Transverse colon (tissue), 4 donors: Measurements from ENCODE around the gene ZNF709. TPM values are rescaled to one million over a fixed set of nuclear protein-coding genes. Genes with fewer than 3 reads are reported as not detected.
"Not testable (repeated sequence)": the region's sequence is repeated elsewhere in the genome, so short reads cannot be mapped to it uniquely, and the experiment has no call there.

Experiments used
- DNase-seq: peaks from one replicate; pipeline ENCODE4 v3.0.0-alpha.2; 2019
- H3K27ac ChIP-seq, 4 donors: fragments of 200-600 bp; sonication (generic); 2 replicates each; pipeline ENCODE4 v1.5.1; 2016 to 2018; ENCODE audit warnings: inconsistent platforms in 4 of 4
- H3K27me3 ChIP-seq: fragments of 200-600 bp; sonication (generic); 2 replicates; pipeline ENCODE4 v1.5.1; 2017; ENCODE audit warnings: inconsistent platforms
- H3K36me3 ChIP-seq, 4 donors: fragments of 200-600 bp; sonication (generic); 2 replicates each; pipeline ENCODE4 v1.5.1; 2017 to 2019; ENCODE audit warnings: inconsistent platforms in 4 of 4
- H3K4me1 ChIP-seq, 4 donors: fragments of 200-600 bp; sonication (generic); 2 replicates each; pipeline ENCODE4 v1.5.1; 2017 to 2020; ENCODE audit warnings: inconsistent platforms in 4 of 4
- H3K4me3 ChIP-seq, 4 donors: fragments of 200-600 bp; sonication (generic); 1 replicate in 1 of 4; 2 replicates in 3 of 4; pipeline versions ENCODE4 v1.5.1 to v1.6.1; 2017 to 2019; ENCODE audit warnings: inconsistent platforms in 4 of 4
- H3K9me3 ChIP-seq, 2 donors: fragments of 200-600 bp; sonication (generic); 2 replicates each; pipeline ENCODE4 v1.5.1; 2017 to 2019; ENCODE audit warnings: inconsistent platforms in 2 of 2
- EP300 ChIP-seq: sonication (generic); formaldehyde crosslinking; IDR thresholded peaks from one replicate; pipeline ENCODE4 v1.6.1; 2017; ENCODE audit warnings: antibody characterized with exemption, low read depth
- POLR2A ChIP-seq: fragments of 450-650 bp; IDR thresholded peaks from one replicate; pipeline ENCODE4 v1.6.1; 2016; ENCODE audit warnings: antibody characterized with exemption, mild to moderate bottlenecking, moderate library complexity
- POLR2AphosphoS5 ChIP-seq, 3 donors: sonication (generic); formaldehyde crosslinking; IDR thresholded peaks; one replicate each; pipeline ENCODE4 v1.6.1; 2016; ENCODE audit warnings: antibody characterized with exemption in 3 of 3
- WGBS, 2 donors: methylation state at CpG; one replicate each; pipeline ENCODE4 v1.1.5; 2018; ENCODE audit warnings: low coverage in 1 of 2; 5-methylcytosine and 5-hydroxymethylcytosine counted together
- in situ Hi-C, 4 donors: fragments of 200-750 bp; cut with MboI; loops; one replicate each; pipeline versions ENCODE4 v1.15.0 to v1.15.1; 2017; ENCODE audit warnings: low sequenced_read_pairs in 3 of 4, low pct_ligation_motif_present in 1 of 4, low pct_unique_long_range_greater_than_20kb in 1 of 4
- intact Hi-C: fragments of 100-400 bp; cut with DNase I; formaldehyde crosslinking; loops from one replicate; pipeline ENCODE4 v1.15.1; 2023; ENCODE audit warnings: low total_unique reads
- small RNA-seq, 4 donors: library from RNA; depleted of rRNA; stranded (forward); fragments of <200 nt; gene quantifications; one replicate each; pipeline ENCODE3, GENCODE V24; 2016
- total RNA-seq, 4 donors: library from RNA; depleted of rRNA; stranded (reverse); fragments of >200 nt; gene quantifications; one replicate each; pipeline ENCODE4 v1.1.0, GENCODE V29; 2016
- TF ChIP-seq, protein P1 (sequence below), 5 experiments: fragments of 200-600 bp in 3 of 5; fragments of 450-650 bp in 2 of 5; sonication (generic) in 3 of 5; IDR thresholded peaks; 1 replicate in 2 of 5; 2 replicates in 3 of 5; pipeline ENCODE4 v1.5.1; 2016 to 2017; ENCODE audit warnings: antibody characterized with exemption in 5 of 5, inconsistent platforms in 3 of 5, mild to moderate bottlenecking in 2 of 5, moderate library complexity in 1 of 5

ZNF709 gene
- total RNA-seq, 4 donors from 2014 or later = 1.1 to 4.1 (median 2.2) TPM

DNA sequence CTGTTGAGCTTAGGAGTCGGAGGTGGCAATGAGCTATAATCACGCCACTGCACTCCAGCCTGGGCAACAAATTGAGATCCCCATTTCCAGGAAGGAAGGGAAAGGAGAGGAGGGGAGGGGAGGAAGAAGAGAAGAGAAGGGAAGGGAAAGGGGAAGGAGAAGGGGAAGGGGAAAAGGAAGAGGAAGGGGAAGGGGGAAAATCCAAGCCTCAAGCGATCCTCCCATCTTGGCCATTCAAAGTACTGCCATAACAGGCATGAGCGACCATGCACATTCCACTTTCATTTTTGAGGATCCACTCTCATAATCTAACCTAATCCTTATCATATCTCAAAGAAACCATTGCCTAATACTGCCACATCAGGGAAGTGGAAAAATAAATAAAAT is 58.7 kb downstream of the ZNF709 start:
- Histone ChIP-seq H3K27me3 (no peaks in the 10 kb centered on the region), H3K27ac (no peak overlapping the region), H3K36me3 (peaks cover 0 to 23% (median 3%) of the 10 kb centered on the region in 4 donors), H3K4me3 (no peak overlapping the region), H3K9me3 (peaks cover 10 to 23% of the 10 kb centered on the region in 2 donors), H3K4me1 (no peaks in the 10 kb centered on the region)
- DNase-seq = no peak
- WGBS, 2 donors = 89 to 100% methylated on average over 3 to 4 of the region's 4 CpGs
- TF ChIP-seq POLR2A (no peak), EP300 (no peak), POLR2AphosphoS5 (IDR thresholded peaks at IDR 0.05) (no peak)
- TF ChIP-seq, protein P1, sequence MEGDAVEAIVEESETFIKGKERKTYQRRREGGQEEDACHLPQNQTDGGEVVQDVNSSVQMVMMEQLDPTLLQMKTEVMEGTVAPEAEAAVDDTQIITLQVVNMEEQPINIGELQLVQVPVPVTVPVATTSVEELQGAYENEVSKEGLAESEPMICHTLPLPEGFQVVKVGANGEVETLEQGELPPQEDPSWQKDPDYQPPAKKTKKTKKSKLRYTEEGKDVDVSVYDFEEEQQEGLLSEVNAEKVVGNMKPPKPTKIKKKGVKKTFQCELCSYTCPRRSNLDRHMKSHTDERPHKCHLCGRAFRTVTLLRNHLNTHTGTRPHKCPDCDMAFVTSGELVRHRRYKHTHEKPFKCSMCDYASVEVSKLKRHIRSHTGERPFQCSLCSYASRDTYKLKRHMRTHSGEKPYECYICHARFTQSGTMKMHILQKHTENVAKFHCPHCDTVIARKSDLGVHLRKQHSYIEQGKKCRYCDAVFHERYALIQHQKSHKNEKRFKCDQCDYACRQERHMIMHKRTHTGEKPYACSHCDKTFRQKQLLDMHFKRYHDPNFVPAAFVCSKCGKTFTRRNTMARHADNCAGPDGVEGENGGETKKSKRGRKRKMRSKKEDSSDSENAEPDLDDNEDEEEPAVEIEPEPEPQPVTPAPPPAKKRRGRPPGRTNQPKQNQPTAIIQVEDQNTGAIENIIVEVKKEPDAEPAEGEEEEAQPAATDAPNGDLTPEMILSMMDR (IDR thresholded peaks at IDR 0.05) = no peak
- in situ Hi-C loops (no loop called here), intact Hi-C loops (no loop called here)

DNA sequence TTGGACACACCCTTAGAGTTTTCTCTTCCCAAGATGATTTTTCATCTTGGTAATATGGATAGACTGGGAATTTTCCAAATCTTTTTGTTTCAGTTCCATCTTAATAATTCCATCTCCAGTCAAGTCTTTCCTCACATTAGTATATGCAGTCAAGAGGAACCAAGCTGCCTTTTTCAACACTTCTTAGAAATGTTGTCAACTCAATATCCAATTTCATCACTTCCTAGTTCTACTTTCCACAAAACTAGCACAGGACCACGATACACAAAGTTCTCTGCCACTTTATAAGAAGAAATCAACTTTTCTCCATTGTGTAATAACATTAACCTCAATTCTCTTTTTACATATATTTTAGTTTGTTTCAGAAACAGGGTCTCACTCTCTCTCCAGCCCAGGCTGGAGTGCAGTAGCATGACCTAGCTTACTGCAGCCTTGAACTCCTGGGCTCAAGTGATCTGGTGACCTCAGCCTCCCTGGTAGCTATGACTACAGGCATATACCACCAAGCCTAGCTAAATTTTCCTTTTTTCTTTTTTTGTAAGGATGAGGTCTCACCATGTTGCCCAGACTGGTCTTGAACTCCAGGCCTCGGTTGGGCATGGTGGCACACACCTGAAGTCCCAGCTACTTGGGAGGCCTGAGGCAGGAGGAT is 59.3 kb downstream of the ZNF709 start:
- in situ Hi-C loops = no loop called here
- no peak overlapping the region for H3K4me3 ChIP-seq
- no peak overlapping the region for H3K27ac ChIP-seq
- no peak for TF ChIP-seq POLR2A
- TF ChIP-seq, protein P1 (IDR thresholded peaks at IDR 0.05) = no peak
- TF ChIP-seq EP300 = no peak
- no peak for TF ChIP-seq POLR2AphosphoS5 (IDR thresholded peaks at IDR 0.05)
- peaks cover 5 to 18% of the 10 kb centered on the region in 2 donors for H3K9me3 ChIP-seq
- intact Hi-C loops = no loop called here
- no peak for DNase-seq
- H3K4me1 ChIP-seq = no peaks in the 10 kb centered on the region
- peaks cover 0 to 18% (median under 1%) of the 10 kb centered on the region in 4 donors for H3K36me3 ChIP-seq
- H3K27me3 ChIP-seq = no peaks in the 10 kb centered on the region
- 85 to 90% methylated on average over 1 to 2 of the region's 2 CpGs for WGBS, 2 donors

DNA sequence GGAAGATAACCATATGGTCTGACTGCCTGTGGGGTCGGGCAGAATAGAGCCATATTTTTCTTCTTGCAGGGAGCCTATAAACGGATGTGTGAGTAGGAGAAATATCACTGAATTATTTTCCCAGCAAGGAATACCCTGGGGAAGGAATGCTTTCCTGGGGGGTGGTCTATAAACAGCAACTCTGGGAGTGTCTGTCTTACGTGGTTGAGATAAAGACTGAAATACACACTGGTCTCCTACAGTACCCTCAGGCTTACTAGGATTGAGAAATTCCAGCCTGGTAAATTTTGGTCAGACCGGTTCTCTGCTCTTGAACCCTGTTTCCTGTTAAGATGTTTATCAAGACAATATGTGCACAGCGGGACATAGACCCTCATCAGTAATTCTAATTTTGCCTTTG is 67.3 kb downstream of the ZNF709 start:
- H3K36me3 ChIP-seq, H3K4me3 ChIP-seq, DNase-seq, H3K9me3 ChIP-seq, H3K27me3 ChIP-seq, intact Hi-C loops, H3K4me1 ChIP-seq, H3K27ac ChIP-seq, in situ Hi-C loops: not testable (repeated sequence)
- WGBS, 2 donors = 89 to 90% methylated on average over 2 to 5 of the region's 5 CpGs

DNA sequence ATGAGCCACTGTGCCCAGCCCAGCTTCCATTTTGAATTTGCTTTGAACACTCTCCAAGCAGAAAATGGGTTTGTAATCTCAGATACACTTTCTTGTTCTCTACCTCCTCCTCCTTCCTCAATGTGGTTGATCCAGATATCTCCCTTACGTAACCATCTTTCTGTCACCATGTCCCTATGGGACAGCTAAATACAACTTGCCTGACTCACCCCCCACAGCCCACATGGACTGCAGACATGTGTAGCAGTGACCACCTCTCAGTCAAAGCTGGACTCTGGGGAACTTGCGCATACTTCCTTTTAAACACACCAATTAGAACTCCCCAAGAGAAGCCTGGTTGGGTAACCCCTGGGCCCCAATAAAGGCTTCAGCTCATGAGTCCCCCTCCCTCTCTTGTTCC is 72.7 kb downstream of the ZNF709 start:
- Histone ChIP-seq H3K27me3 (no peaks in the 10 kb centered on the region), H3K9me3 (no peaks in the 10 kb centered on the region), H3K4me3 (no peak overlapping the region), H3K27ac (no peak overlapping the region), H3K4me1 (no peaks in the 10 kb centered on the region), H3K36me3 (no peaks in the 10 kb centered on the region)
- no peak for DNase-seq
- 90% methylated on average over 2 of the region's 2 CpGs; no CpG with 5 or more reads in 1 of the 2 donors for WGBS, 2 donors
- in situ Hi-C loops (no loop called here), intact Hi-C loops (no loop called here)
- TF ChIP-seq POLR2AphosphoS5 (IDR thresholded peaks at IDR 0.05) (no peak), POLR2A (no peak), EP300 (no peak)
- TF ChIP-seq, protein P1 (IDR thresholded peaks at IDR 0.05) = no peak

Small RNA genes within 50 kb of the gene (small RNA-seq; reads per million reads assigned to genes)
- gene MTCO1P27 (0 reads per million in 4 donors), gene PPIAP20 (0 reads per million in 4 donors)

Other genes with a start within 250 kb of the ZNF709 start
- gene ZNF44, start 189.9 kb downstream of the ZNF709 start, total RNA-seq = 10 to 100 TPM in 3 of 4 donors, 1 to 10 TPM in 1; 7.5 to 44.4 (median 23.5) TPM
- 1 to 10 TPM; 1.2 to 6.5 (median 3.4) TPM for gene ZNF563, start 151.2 kb downstream of the ZNF709 start, total RNA-seq
- gene ZNF442, start 119.1 kb downstream of the ZNF709 start, total RNA-seq = 1 to 10 TPM in 1 of 4 donors, under 1 TPM in 1, not detected in 2; 0.96 to 2.2 TPM
- gene ZNF799, start 83.5 kb downstream of the ZNF709 start, total RNA-seq = 1 to 10 TPM; 5.4 to 9.4 (median 7.9) TPM
- 1 to 10 TPM; 1.8 to 8.1 (median 7.0) TPM for gene ZNF443, start 43.8 kb downstream of the ZNF709 start, total RNA-seq
- 10 to 100 TPM; 16.4 to 25.6 (median 19.6) TPM for gene ZNF564, start 66.7 kb upstream of the ZNF709 start, total RNA-seq
- 10 to 100 TPM in 2 of 4 donors, 1 to 10 TPM in 2; 6.7 to 54.9 (median 10.8) TPM for gene ZNF490, start 126.0 kb upstream of the ZNF709 start, total RNA-seq
- 10 to 100 TPM; 17.5 to 83.0 (median 24.9) TPM for gene ZNF791, start 126.1 kb upstream of the ZNF709 start, total RNA-seq
- 100 to 1,000 TPM in 1 of 4 donors, 10 to 100 TPM in 3; 52.4 to 272 (median 70.1) TPM for gene MAN2B1, start 181.9 kb upstream of the ZNF709 start, total RNA-seq
- gene WDR83, start 182.0 kb upstream of the ZNF709 start, total RNA-seq = 10 to 100 TPM in 1 of 4 donors, 1 to 10 TPM in 2, not detected in 1; 7.6 to 36.3 (median 9.4) TPM
- 100 to 1,000 TPM; 117 to 139 (median 128) TPM for gene DHPS, start 197.1 kb upstream of the ZNF709 start, total RNA-seq
- gene GNG14, start 203.2 kb upstream of the ZNF709 start, total RNA-seq = not detected
- 1 to 10 TPM; 3.2 to 8.1 (median 4.9) TPM for gene FBXW9, start 211.8 kb upstream of the ZNF709 start, total RNA-seq
- gene TNPO2, start 239.1 kb upstream of the ZNF709 start, total RNA-seq = 100 to 1,000 TPM in 1 of 4 donors, 10 to 100 TPM in 3; 39.2 to 128 (median 62.7) TPM
- 100 to 1,000 TPM; 295 to 760 (median 327) TPM for gene TRIR, start 249.9 kb upstream of the ZNF709 start, total RNA-seq